Stimulated activated naive CD4-positive, alpha-beta T cell (primary cell): ENCODE results near the gene FREM1.
A peak's percentile ranks its signal among the peaks of the same experiment; 100 is the strongest.

ENCODE experiments used
- DNase-seq, 6 experiments: peaks; one replicate each; lab custom pipeline; 2025; lab: John Stamatoyannopoulos, UW

The FREM1 gene

GRCh38 chr9:14814249-14814628 lies 96.0 kb downstream of the FREM1 start:
- DNase-seq, result no peak

- no peak for DNase-seq
These were observed 96.6 kb downstream of the FREM1 start for GRCh38 chr9:14813336-14814248.

- no peak for DNase-seq
These were observed 97.4 kb downstream of the FREM1 start for GRCh38 chr9:14812806-14813205.

DNA sequence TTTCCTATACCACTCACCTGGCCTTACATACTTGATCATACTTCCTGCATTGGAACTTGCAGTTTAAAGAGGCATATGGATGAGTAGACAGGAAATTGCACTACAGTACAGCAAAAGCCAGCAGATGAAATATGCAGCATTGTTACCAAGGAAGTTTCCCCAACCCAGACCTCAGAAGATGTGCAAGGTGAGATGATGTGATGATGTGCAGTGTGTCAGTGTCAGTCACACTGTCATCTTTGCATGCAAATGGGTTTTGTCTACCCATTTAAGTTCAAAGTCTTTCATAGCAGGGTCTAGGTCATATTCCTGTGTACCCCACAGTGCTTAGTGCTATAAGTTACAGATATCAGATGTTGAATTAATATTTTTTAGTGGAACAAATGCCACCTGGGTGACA lies 98.4 kb downstream of the FREM1 start:
- no peak for DNase-seq

- no peak for DNase-seq
These were observed 103.2 kb downstream of the FREM1 start for GRCh38 chr9:14806941-14807520.

GRCh38 chr9:14799030-14799429 lies 111.2 kb downstream of the FREM1 start:
- no peak for DNase-seq

DNA sequence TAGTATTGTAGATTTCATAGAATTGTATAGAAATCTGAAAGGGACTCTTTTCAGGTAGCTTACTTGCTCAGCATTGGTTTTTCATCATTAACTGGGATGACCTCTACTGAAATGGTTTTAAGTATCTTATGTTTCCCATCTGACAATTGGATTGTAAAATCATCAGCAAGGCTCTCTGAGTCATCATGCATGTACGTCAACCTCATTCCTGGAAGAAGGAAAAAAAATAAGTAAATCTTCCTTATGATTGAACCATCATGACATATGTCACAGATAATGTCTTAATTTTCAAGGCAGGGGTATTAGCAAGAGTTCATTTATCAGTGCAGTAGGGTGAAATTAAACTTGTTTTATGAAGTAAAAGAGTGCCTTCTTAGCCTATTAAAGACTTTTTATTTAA lies 112.8 kb downstream of the FREM1 start:
- no peak for DNase-seq

- DNase-seq, result no peak
These were observed 116.8 kb downstream of the FREM1 start for GRCh38 chr9:14793389-14793788.

DNA sequence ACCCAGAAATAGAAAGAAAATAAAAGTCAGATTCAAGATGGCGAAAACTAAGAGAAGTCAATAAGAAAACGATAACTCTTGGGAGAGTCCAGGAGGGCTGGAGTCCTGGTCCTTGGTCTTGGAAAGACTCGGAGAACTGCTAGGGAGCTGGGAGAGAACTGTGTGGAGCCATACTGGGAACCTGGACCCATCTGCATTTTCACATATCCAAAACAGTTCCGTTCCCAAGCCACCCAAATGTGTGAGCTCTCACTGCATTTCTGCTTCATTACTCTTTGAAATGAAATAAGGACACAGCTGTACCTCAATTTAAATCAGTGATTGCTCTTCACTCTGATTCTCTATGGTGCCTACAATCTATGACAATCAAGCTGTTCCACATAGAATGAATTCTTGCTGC lies 119.6 kb downstream of the FREM1 start:
- no peak for DNase-seq

GRCh38 chr9:14788846-14789245 lies 121.4 kb downstream of the FREM1 start:
- DNase-seq, result no peak

- DNase-seq, result no peak
These were observed 126.9 kb downstream of the FREM1 start for GRCh38 chr9:14783358-14783757.

- DNase-seq, result no peak
These were observed 127.8 kb downstream of the FREM1 start for GRCh38 chr9:14782286-14783051.

DNA sequence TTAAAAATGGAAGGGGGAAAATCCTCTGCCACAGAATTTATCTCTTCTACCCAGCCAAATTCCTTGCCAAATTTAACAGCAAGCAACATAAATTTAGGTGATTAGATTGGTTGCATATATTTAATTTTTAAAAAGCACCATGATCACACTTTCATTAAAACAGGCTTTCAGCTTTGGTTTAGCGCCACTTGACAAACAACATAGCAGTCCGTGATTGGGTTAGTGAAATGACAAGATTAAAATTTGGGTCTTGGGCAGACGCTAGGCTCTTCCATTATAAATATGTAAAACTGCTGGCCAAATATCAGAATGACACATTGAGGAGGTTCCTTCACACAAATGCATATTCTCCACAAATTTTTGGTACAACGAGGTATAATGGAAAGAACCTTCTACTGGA lies 129.5 kb downstream of the FREM1 start:
- no peak for DNase-seq

DNA sequence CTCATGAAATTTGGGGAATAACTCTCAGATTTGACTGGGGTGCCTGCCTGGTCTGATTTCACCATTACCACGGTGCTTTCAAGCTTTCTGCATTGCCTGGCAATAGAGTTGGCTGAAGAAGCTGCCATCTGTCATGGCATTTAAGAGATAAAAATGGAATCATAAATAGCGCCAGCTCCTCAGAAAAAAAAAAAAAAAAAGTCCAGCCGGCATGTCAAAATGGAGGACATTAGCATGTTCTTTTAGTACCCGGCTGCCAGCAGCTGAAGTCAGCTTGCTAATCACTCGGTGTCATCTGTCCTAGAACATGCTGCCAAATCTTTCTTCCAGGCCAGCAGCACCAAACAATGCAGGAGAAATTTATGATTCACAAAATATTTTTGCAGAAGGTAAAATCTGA lies 130.0 kb downstream of the FREM1 start:
- no peak for DNase-seq

DNA sequence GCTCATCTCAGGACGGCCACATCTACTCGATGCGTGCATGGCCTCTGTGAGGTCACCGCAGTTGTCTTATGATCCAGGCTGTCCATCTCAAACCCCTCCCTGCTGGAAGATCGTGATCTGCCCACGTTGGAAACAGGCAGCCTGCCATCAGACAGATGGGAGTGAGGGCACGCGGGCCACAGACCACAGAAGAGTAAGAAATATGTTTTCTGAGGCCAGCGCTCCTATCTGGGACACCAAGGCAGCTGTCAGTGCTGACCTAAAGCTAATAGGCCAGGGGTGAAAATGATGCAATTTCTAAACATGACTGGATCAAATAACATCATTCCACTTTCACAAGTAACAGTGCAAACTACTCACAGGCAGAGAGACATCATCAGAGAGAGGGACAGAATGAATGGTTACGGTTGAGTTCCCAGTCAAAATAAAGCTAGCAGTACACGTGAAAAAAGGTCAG lies 130.6 kb downstream of the FREM1 start:
- no peak for DNase-seq

- DNase-seq, result no peak
These were observed 131.7 kb downstream of the FREM1 start for GRCh38 chr9:14778565-14778964.

DNA sequence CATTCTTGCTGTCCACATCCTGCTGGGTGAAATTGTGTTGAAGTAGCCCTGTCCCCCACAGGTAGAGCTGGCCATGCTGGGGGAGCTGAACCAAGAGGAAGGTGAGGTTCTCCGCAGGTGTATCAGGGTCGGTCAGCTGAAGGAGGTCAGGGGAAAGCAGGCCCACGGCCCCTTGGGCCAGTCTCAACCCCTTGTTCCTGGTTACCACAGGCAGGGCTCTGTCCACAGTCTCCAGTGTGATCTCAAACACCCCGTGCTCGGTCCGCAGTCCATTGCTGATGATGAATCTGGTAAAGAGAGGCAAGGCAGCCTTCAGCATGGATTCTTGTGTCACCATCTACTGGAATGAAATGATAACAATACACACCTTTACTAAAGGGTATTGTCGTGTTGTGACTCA lies 134.3 kb downstream of the FREM1 start:
- DNase-seq, result no peak

GRCh38 chr9:14770592-14770991 lies 139.6 kb downstream of the FREM1 start:
- DNase-seq, result no peak

DNA sequence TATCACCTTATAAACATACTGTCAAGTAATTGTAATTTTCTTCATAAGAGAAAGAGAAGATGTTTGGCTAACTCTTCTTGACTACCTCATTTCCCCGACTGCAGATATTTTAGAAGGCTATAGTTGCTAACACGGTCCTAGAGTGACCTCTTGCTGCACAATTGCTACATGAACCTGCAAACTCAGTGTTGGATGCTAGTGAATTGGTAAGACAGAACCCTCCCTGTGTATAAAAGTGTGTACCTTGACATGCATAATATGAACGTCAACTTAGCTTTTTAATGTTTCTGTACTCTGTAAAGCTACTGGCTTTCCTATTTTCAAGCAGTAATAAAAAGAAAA lies 141.0 kb downstream of the FREM1 start:
- DNase-seq, result no peak

DNA sequence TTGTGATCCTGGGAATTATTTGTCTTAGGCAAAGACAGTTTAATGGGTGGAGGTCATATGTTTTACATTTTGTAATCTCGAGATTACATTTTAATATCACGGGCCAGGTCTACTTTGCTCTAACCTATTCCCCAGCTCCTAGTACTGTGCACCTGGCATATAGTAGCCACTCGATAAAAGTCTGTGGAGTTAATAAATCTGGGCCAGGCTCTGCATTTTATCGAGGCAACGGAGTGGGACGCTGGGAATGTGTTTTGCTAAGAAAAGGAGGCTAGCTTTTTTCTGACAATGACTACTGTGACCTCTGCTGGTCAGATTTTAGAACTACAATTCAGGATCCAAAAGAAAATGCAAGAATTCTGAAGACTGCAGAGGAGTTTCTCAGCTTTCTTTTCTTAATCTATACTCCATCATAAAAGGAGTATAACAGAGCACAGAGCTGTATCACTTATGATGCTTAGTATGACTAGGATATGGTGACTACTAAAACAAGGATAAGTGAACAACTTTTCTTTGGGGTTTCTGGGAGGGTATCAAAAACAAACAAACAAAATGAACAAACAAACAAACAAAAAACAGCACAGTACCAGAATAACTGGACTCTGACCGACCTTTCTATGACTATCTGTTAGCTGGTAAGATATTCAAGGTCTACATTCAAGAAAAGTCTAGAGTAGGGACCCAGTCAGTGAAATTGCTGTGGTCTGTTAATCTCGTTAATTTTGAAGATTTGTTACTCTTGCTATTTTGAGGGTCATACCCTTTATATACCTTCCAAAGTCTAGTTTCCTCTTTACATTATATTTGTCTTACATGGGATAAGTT lies 141.6 kb downstream of the FREM1 start:
- peak in 2 of 6 experiments; percentile 7 to 38 for DNase-seq

GRCh38 chr9:14766299-14766698 lies 143.9 kb downstream of the FREM1 start:
- no peak for DNase-seq

- no peak for DNase-seq
These were observed 148.6 kb downstream of the FREM1 start for GRCh38 chr9:14761584-14761983.
